Mononuclear cell (primary cell): ENCODE data around the gene NCF4. TPM values are rescaled to one million over a fixed set of nuclear protein-coding genes. Genes with fewer than 3 reads are reported as not detected.

Source experiments
- H3K27me3 ChIP-seq: 2 replicates; pipeline ENCODE4 v1.6.0; 2011; ENCODE audit warnings: low read length, control low read depth; ENCODE audit not compliant: insufficient read depth
- H3K4me1 ChIP-seq: 2 replicates; pipeline ENCODE4 v1.5.1; 2011; ENCODE audit warnings: mild to moderate bottlenecking, low read length, control low read depth; ENCODE audit not compliant: insufficient read depth
- H3K4me3 ChIP-seq: 2 replicates; pipeline ENCODE4 v1.5.1; 2011; ENCODE audit warnings: mild to moderate bottlenecking, low read length, moderate library complexity
- H3K9me3 ChIP-seq: 2 replicates; pipeline ENCODE4 v1.5.1; 2011; ENCODE audit warnings: low read depth, mild to moderate bottlenecking, control low read depth, low read length
- total RNA-seq: library from RNA; depleted of rRNA; stranded (reverse); fragments of >200 nt; gene quantifications from one replicate; pipeline ENCODE4 v1.2.3, GENCODE V29; 2012

The NCF4 gene
- total RNA-seq = 22.8 TPM

GRCh38 chr22:36860821-36861659, at the start of gene NCF4:
Gene NCF4, plus strand, starts transcription at chr22:36861006. Its CDS starts 166 bp downstream, at chr22:36861172.
- H3K4me1 ChIP-seq = peaks cover 87% of the 10 kb centered on the region
- H3K4me3 ChIP-seq = peak within 1 kb of the TSS; percentile 47
- no peaks in the 10 kb centered on the region for H3K27me3 ChIP-seq
- H3K9me3 ChIP-seq = no peaks in the 10 kb centered on the region

GRCh38 chr22:36811094-36811800, 49.6 kb upstream of the NCF4 start:
- Histone ChIP-seq H3K9me3 (no peaks in the 10 kb centered on the region), H3K27me3 (peaks cover 21% of the 10 kb centered on the region), H3K4me3 (no peak overlapping the region), H3K4me1 (peaks cover 15% of the 10 kb centered on the region)

- H3K27me3 ChIP-seq = peaks cover 49% of the 10 kb centered on the region
- no peak overlapping the region for H3K4me3 ChIP-seq
- peaks cover 11% of the 10 kb centered on the region for H3K4me1 ChIP-seq
- H3K9me3 ChIP-seq = no peaks in the 10 kb centered on the region
Measured at GRCh38 chr22:36814801-36815200, 46.0 kb upstream of the NCF4 start.

GRCh38 chr22:36815558-36816338, 45.1 kb upstream of the NCF4 start:
- Histone ChIP-seq H3K4me3 (no peak overlapping the region), H3K9me3 (no peaks in the 10 kb centered on the region), H3K27me3 (peaks cover 56% of the 10 kb centered on the region), H3K4me1 (peaks cover 11% of the 10 kb centered on the region)

GRCh38 chr22:36816339-36816635, 44.5 kb upstream of the NCF4 start:
- Histone ChIP-seq H3K4me1 (peaks cover 11% of the 10 kb centered on the region), H3K27me3 (peaks cover 57% of the 10 kb centered on the region), H3K9me3 (no peaks in the 10 kb centered on the region), H3K4me3 (no peak overlapping the region)

DNA sequence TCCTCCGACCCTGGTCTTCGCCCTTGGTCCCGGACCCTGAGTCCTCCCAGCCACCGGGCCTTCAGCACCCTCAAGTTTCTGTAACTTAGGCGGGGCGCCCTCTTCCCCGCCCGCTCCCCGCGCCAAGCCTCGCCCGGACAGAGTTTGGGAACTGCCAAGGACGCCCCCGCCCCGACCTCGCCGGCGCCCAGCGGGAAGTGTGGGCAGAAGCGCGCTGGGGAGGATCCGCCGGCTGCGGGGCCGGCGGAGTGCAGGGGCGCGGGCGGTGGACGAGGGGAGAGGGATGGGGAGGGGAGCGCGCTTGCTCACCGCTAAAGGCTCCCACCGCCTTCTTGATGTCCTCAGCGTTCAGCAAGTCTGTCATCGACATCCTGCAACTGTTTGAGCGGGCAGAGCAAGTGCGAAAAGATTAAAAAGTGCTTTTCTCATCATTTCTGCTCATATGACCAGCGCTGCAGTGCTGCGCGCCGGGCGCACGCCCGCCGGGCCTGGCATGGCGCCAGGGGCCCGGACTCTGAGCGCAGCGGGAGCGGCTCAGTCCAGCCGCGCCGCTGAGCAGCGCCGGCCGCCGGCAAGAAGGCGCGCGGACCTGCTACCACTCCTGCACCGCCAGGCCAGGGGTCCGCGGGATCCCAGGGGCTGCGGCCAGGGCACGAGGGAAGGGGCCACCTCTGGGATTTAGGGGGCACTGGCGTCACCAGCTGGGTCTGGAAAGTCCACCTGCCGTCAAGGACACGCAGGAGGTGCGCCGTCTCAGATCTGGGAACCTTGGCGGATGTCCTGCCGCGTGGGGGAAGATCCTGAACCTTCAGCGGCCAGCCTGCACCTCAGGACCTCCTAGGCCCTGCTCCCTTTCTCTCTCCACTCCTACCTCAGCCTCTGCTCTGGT, 43.9 kb upstream of the NCF4 start, which contains the start of gene PVALB:
PVALB (minus strand) TSS at position 400 of the 889 bp plus-strand sequence; CDS start at position 370, 30 bp downstream.
- Histone ChIP-seq H3K4me1 (peaks cover 11% of the 10 kb centered on the region), H3K27me3 (peaks cover 57% of the 10 kb centered on the region), H3K9me3 (no peaks in the 10 kb centered on the region), H3K4me3 (no peak within 1 kb of the TSS)

DNA sequence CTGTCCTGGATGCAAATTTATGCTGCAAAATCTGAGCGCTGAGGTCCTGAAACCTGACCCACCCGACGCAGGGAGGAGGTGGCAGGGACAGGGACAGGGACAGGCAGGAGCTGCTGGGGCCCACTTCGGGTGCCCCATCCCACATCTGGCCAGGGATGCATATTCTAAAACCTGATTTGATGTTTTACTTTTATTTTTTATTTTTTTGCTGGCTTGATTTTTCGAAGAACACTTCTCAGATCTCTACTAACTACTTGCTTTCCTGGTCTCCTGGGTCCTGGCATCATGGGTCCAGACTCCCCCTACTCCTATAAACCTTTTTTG, 43.3 kb upstream of the NCF4 start:
- Histone ChIP-seq H3K4me3 (no peak overlapping the region), H3K4me1 (peaks cover 11% of the 10 kb centered on the region), H3K27me3 (peaks cover 57% of the 10 kb centered on the region), H3K9me3 (no peaks in the 10 kb centered on the region)

GRCh38 chr22:36818010-36818642, 42.7 kb upstream of the NCF4 start:
- H3K9me3 ChIP-seq = no peaks in the 10 kb centered on the region
- H3K27me3 ChIP-seq = peaks cover 59% of the 10 kb centered on the region
- H3K4me1 ChIP-seq = peaks cover 11% of the 10 kb centered on the region
- H3K4me3 ChIP-seq = no peak overlapping the region

DNA sequence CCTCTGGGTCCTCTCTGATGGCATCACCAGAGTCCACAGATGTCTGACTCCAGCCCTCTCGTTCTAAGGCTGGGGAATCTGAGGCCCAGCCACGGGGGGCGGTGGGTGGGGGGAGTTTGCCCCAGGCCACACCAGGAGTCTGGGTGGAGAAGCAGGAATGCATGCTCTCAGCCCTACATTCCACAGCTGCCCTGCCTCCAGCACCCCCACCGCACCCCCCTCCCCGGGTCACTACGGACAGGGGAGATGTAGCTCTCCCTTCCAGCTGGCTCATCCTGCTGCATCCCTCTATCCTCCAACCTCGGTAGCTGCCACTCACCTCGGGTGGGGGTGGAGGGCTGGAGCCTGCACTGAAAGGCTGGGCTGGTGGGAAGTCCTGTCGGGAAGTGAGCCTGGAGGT, 41.7 kb upstream of the NCF4 start:
- Histone ChIP-seq H3K9me3 (no peaks in the 10 kb centered on the region), H3K27me3 (peaks cover 62% of the 10 kb centered on the region), H3K4me1 (peaks cover 11% of the 10 kb centered on the region), H3K4me3 (no peak overlapping the region)

- Histone ChIP-seq H3K4me3 (no peak overlapping the region), H3K9me3 (no peaks in the 10 kb centered on the region), H3K4me1 (no peaks in the 10 kb centered on the region), H3K27me3 (peaks cover 42% of the 10 kb centered on the region)
Measured at GRCh38 chr22:36822581-36822980, 38.2 kb upstream of the NCF4 start.

DNA sequence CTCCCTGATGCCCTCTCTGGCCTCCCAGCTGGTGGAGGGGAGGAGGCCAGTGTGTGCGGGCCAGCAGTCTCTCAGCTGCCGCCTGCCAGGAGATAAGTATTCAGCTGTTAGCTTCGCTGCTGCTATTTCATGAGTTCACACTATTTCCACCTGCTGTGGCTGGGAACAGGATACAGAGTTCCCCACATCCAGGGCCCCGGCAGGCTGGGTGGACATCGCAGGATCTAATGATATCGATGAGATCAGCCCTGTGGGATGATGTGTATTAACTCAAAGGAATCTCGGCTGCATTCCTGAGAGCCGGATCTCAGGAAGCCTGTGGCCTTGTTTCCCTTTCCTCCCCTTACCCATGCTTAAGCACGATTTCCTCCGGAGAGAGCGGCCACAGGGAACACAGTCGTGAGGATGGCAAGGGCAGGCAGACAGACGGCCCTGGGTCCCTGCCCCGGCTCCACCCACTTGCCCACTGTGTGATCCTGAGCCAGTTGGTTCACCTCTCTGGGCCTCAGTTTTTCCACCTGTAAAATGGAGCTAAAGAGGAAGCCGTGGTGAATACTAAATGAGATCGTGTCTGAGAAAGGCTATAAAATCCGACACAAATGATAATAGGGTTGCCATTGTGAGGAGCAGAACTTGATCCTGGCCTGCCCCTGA, 37.5 kb upstream of the NCF4 start:
- H3K27me3 ChIP-seq = peaks cover 40% of the 10 kb centered on the region
- H3K4me1 ChIP-seq = no peaks in the 10 kb centered on the region
- H3K4me3 ChIP-seq = no peak overlapping the region
- H3K9me3 ChIP-seq = no peaks in the 10 kb centered on the region

- Histone ChIP-seq H3K4me1 (no peaks in the 10 kb centered on the region), H3K9me3 (no peaks in the 10 kb centered on the region), H3K4me3 (no peak overlapping the region), H3K27me3 (peaks cover 46% of the 10 kb centered on the region)
Measured at GRCh38 chr22:36824655-36825054, 36.2 kb upstream of the NCF4 start.

- peaks cover 5% of the 10 kb centered on the region for H3K4me1 ChIP-seq
- H3K27me3 ChIP-seq = peaks cover 47% of the 10 kb centered on the region
- no peaks in the 10 kb centered on the region for H3K9me3 ChIP-seq
- H3K4me3 ChIP-seq = no peak overlapping the region
Measured at GRCh38 chr22:36826262-36826661, 34.5 kb upstream of the NCF4 start.

DNA sequence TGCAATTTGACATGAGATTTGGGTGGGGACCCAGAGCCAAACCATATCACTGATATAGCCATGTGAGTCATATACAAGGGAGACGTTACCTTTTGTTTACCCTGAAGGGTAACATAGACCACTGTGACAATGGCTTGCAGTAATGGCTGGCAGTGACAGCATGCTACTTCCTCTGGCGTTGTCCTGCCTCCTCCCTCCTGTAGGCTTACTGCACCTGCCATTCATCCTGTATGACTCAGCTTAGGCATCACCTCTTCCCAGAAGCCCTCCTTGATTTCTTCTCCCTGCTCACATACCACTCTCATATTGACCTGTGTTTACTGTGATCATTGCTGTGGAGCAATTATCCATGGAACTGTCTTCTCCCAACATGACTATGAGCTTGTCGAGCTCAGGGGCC, 32.0 kb upstream of the NCF4 start:
- H3K4me3 ChIP-seq = no peak overlapping the region
- H3K27me3 ChIP-seq = peaks cover 42% of the 10 kb centered on the region
- no peaks in the 10 kb centered on the region for H3K9me3 ChIP-seq
- H3K4me1 ChIP-seq = peaks cover 25% of the 10 kb centered on the region
